ENCODE data around the gene FOXC1.

Gene FOXC1

GRCh38 chr6:1600063-1600763 lies 9.5 kb upstream of the FOXC1 start:
- DNase-seq: no peak

- DNase-seq: no peak
Measured at GRCh38 chr6:1600764-1601157, 9.0 kb upstream of the FOXC1 start.

- no peak for DNase-seq
Measured at GRCh38 chr6:1601158-1602048, 8.3 kb upstream of the FOXC1 start.

GRCh38 chr6:1602049-1602713 lies 7.5 kb upstream of the FOXC1 start:
- no peak for DNase-seq

- no peak for DNase-seq
Measured at GRCh38 chr6:1603708-1604107, 6.0 kb upstream of the FOXC1 start.

GRCh38 chr6:1604158-1605003 lies 5.3 kb upstream of the FOXC1 start:
- peak; percentile 60 for DNase-seq

GRCh38 chr6:1605004-1605892 lies 4.5 kb upstream of the FOXC1 start:
- DNase-seq: no peak

- no peak for DNase-seq
Measured at GRCh38 chr6:1605893-1606779, 3.6 kb upstream of the FOXC1 start.

- no peak for DNase-seq
Measured at GRCh38 chr6:1606780-1607515, 2.8 kb upstream of the FOXC1 start.

- no peak for DNase-seq
Measured at GRCh38 chr6:1607516-1608221, 2.0 kb upstream of the FOXC1 start.

- DNase-seq: no peak
Measured at GRCh38 chr6:1608222-1609040, 1.3 kb upstream of the FOXC1 start.

GRCh38 chr6:1609041-1609647 lies 571 bp upstream of the FOXC1 start:
- no peak for DNase-seq

- no peak for DNase-seq
Measured at GRCh38 chr6:1610497-1611321, 994 bp downstream of the FOXC1 start.

GRCh38 chr6:1611322-1611571 lies 1.5 kb downstream of the FOXC1 start:
- no peak for DNase-seq

- DNase-seq: no peak
Measured at GRCh38 chr6:1611572-1612298, 2.0 kb downstream of the FOXC1 start.

- no peak for DNase-seq
Measured at GRCh38 chr6:1612299-1612973, 2.7 kb downstream of the FOXC1 start.

All from activated CD4-positive, alpha-beta T cell treated with anti-CD3 and anti-CD28 coated beads, Interleukin-2, amount 50 U/mL, for 16 hours (primary cell).